ENCODE results near the gene RAB17. TPM values are rescaled to one million over a fixed set of nuclear protein-coding genes. Genes with fewer than 3 reads are reported as not detected.

RAB17 gene
- total RNA-seq, 6 experiments from 2014 or later, result 0.13 to 0.36 (median 0.25) TPM; not detected in 2

DNA sequence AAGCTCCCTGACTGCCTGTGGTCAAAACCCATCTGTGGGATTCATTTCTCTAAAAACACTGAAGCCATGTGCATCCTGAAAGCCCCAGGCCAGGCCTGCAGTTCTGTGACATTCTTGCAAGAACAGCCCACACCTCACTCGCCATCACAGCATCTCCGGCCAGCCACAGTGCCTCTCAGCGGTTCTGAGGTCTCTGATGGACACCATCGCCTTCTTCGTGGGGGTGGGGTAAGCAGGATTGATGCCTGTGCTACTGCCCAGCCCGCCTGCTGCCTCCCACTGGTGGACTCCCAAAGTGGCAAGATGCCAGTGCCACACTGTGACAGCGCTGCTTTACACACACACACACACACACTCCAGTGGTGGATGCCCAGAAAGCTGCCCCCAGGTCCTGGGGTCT lies 29.3 kb downstream of the RAB17 start:
- Mint-ChIP-seq H3K4me3 (no peak overlapping the region), H3K36me3 (ENCODE audit: low read depth) (peaks cover 7% of the 10 kb centered on the region), H3K9me3 (0 out of 2 replicates have a peak, but pooled peaks cover 1% of the 10 kb centered on the region), H3K27ac (no peak overlapping the region), H3K27me3 (ENCODE audit: insufficient read depth) (peaks cover 11% of the 10 kb centered on the region), H3K4me1 (ENCODE audit: low read depth) (peaks cover 22% of the 10 kb centered on the region)
- TF ChIP-seq, protein P1, sequence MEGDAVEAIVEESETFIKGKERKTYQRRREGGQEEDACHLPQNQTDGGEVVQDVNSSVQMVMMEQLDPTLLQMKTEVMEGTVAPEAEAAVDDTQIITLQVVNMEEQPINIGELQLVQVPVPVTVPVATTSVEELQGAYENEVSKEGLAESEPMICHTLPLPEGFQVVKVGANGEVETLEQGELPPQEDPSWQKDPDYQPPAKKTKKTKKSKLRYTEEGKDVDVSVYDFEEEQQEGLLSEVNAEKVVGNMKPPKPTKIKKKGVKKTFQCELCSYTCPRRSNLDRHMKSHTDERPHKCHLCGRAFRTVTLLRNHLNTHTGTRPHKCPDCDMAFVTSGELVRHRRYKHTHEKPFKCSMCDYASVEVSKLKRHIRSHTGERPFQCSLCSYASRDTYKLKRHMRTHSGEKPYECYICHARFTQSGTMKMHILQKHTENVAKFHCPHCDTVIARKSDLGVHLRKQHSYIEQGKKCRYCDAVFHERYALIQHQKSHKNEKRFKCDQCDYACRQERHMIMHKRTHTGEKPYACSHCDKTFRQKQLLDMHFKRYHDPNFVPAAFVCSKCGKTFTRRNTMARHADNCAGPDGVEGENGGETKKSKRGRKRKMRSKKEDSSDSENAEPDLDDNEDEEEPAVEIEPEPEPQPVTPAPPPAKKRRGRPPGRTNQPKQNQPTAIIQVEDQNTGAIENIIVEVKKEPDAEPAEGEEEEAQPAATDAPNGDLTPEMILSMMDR (IDR thresholded peaks at IDR 0.05), result no peak
- DNase-seq, result no peak

DNA sequence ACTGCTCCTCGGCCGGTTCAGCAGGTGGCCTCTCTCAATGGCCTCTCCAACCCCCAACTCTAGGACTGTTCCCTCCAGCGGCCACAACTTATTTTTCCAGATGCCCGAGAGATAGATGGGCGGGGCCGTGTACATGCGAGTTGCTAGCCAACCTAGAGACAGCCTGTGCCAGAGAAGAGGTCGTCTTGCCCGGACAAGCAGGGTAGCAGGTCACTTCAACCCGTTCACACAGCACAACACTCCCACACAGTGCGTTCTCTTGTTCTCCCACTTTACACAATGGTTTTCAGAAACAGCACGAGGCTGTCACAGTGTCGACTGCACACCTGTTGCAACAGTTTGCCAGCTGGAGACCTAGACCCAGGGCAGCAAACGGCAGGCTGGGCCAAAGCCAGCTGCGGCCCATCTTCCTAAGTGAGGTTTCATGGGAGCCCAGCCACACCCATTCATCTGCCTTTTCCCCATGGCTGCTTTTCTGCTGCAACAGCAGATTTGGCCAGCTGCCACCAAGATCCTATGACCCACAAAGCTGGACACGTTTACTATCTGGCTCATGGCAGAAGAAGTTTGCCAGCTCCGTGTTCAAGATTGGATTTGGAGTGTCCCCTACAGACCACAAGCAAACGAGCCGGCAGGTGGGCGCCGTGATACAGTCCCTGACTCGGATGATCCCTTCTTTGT lies 31.4 kb downstream of the RAB17 start:
- Mint-ChIP-seq H3K4me1 (ENCODE audit: low read depth) (peaks cover 22% of the 10 kb centered on the region), H3K27ac (0 out of 2 replicates have a peak overlapping the region, but pooled peaks have one; percentile 7), H3K4me3 (no peak overlapping the region)

DNA sequence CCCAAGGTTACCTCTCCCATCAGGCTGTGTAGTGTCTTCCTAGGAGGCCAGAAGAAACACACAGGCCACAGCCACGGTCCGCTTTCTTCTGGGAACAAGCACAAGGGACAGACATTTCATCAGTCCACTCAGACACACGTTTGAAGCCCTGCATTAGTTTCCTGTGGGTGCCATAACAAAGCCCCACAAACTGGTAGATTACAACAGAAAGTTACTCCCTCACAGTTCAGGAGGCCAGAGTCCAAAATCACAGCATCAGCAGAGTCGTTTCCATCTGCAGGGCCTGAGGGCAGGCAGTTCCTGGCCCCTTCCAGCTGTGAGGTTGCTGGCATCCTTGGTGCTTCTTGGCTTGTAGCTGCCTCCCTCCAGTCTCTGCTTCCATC lies 32.9 kb downstream of the RAB17 start:
- peaks cover 14% of the 10 kb centered on the region for H3K9me3 Mint-ChIP-seq
- H3K4me3 Mint-ChIP-seq, result no peak overlapping the region
- DNase-seq, result no peak
- no peak overlapping the region for H3K27ac Mint-ChIP-seq
- peaks cover 4% of the 10 kb centered on the region; the same call in 1 of the 2 replicates for H3K27me3 Mint-ChIP-seq (ENCODE audit: insufficient read depth)
- H3K36me3 Mint-ChIP-seq (ENCODE audit: low read depth), result peaks cover 43% of the 10 kb centered on the region
- TF ChIP-seq, protein P1 (IDR thresholded peaks at IDR 0.05), result no peak
- H3K4me1 Mint-ChIP-seq (ENCODE audit: low read depth), result peaks cover 22% of the 10 kb centered on the region

More for the DNA sequence above, 31.4 kb downstream of the RAB17 start:
- peaks cover 14% of the 10 kb centered on the region for H3K9me3 Mint-ChIP-seq
- H3K27me3 Mint-ChIP-seq (ENCODE audit: insufficient read depth), result peaks cover 6% of the 10 kb centered on the region; the same call in 1 of the 2 replicates
- peaks cover 28% of the 10 kb centered on the region for H3K36me3 Mint-ChIP-seq (ENCODE audit: low read depth)
- DNase-seq, result peak; percentile 65
- TF ChIP-seq, protein P1 (IDR thresholded peaks at IDR 0.05), result no peak

DNA sequence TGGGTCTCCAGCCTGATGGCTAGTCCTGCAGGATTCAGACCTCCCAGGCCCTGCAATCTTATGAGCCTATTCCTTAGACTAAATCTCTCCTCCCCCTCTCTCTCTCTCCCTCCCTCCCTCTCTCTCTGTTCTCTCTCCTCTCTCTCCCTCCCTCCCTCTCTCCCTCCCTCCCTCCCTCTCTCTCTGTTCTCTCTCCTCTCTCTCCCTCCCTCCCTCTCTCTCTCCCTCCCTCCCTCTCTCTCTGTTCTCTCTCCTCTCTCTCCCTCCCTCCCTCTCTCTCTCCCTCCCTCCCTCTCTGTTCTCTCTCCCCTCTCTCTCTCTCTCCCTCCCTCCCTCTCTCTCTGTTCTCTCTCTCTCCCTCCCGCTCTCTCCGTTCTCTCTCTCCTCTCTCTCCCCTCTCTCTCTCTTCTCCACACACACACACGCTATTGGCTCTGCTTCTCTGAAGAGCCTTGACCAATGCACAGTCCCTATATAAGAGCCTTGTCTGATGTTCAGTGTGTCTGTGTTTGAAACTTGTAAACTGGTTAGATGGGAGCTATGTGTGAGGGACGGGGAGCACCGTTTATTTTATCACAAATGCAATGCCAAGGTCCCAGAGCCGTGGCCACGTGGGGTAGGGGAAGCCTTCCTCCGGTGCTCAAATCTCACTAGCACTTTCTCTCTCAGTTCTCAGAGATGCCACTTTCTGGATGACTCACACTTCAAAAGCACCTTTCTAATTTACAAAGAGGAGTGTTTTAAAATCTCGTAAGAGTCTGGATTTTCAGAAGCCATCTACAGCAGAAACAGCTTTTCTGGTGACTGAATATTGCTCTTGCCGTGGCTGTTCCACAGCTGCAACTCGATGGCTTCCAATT lies 33.5 kb downstream of the RAB17 start:
- Mint-ChIP-seq H3K36me3 (ENCODE audit: low read depth) (peaks cover 49% of the 10 kb centered on the region), H3K27ac (no peak overlapping the region), H3K4me1 (ENCODE audit: low read depth) (peaks cover 22% of the 10 kb centered on the region), H3K9me3 (peaks cover 14% of the 10 kb centered on the region), H3K27me3 (ENCODE audit: insufficient read depth) (peaks cover under 1% of the 10 kb centered on the region; the same call in 1 of the 2 replicates), H3K4me3 (no peak overlapping the region)
- TF ChIP-seq, protein P1 (IDR thresholded peaks at IDR 0.05), result no peak
- no peak for DNase-seq

DNA sequence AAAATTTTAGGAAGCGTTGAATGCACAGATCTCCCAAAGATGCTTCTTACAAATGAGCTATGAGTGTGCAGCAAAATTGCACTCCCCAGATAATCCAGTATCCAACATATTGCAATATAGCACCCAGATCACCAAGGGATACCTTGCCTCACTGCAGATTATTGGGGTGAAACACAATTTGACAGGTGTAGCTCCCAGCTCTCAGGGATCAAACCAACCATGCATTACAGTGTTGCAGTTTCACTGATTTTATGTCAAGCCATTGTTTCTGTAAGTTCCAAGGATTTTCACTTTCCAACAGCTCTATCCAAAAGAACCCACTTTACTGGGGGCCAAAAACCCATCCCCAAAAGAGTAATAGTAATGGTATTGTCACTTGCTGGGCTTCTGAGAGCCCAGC lies 35.0 kb downstream of the RAB17 start:
- Mint-ChIP-seq H3K27me3 (ENCODE audit: insufficient read depth) (no peaks in the 10 kb centered on the region), H3K36me3 (ENCODE audit: low read depth) (peaks cover 53% of the 10 kb centered on the region), H3K27ac (no peak overlapping the region), H3K4me3 (no peak overlapping the region), H3K4me1 (ENCODE audit: low read depth) (peaks cover 22% of the 10 kb centered on the region), H3K9me3 (peaks cover 14% of the 10 kb centered on the region)
- no peak for DNase-seq
- TF ChIP-seq, protein P1 (IDR thresholded peaks at IDR 0.05), result no peak
